SK-N-SH treated with all-trans-retinoic acid at 6 μM for 48 hours (cell line): ENCODE data around the gene MEG3.

ENCODE experiments used
- ATAC-seq: fragments of 200-7000 bp; cut with Tn5 transposase; 3 replicates; pipeline ENCODE4 v1.9.1; 2020; ENCODE audit warnings: mild to moderate bottlenecking, moderate library complexity
- ARNTL ChIP-seq: fragments of 450-650 bp; formaldehyde crosslinking; IDR thresholded peaks from 2 replicates; pipeline ENCODE4 v1.5.0; 2020; ENCODE audit warnings: low read depth, mild to moderate bottlenecking, moderate library complexity, borderline replicate concordance
- BACH2 ChIP-seq: fragments of 250-450 bp; sonication (Bioruptor Pico); IDR thresholded peaks from 2 replicates; pipeline ENCODE4 v1.9.0; 2021; ENCODE audit warnings: mild to moderate bottlenecking, borderline replicate concordance
- CREB5 ChIP-seq: fragments of 250-450 bp; sonication (Bioruptor Pico); IDR thresholded peaks from 2 replicates; pipeline ENCODE4 v1.5.1; 2020; ENCODE audit warnings: low read depth, mild to moderate bottlenecking, moderate library complexity
- CSDC2 ChIP-seq: fragments of 250-450 bp; sonication (Bioruptor Pico); IDR thresholded peaks from 2 replicates; pipeline ENCODE4 v1.5.0; 2020; ENCODE audit warnings: mild to moderate bottlenecking, moderate library complexity
- GLIS3 ChIP-seq: fragments of 250-450 bp; sonication (Bioruptor Pico); IDR thresholded peaks from 2 replicates; pipeline ENCODE4 v1.5.0; 2020; ENCODE audit warnings: mild to moderate bottlenecking, moderate library complexity
- ISL1 ChIP-seq: fragments of 250-450 bp; sonication (Bioruptor Pico); IDR thresholded peaks from 2 replicates; pipeline ENCODE4 v2.1.2; 2022; ENCODE audit warnings: mild to moderate bottlenecking, moderate library complexity
- OSR1 ChIP-seq: fragments of 250-450 bp; sonication (Bioruptor Pico); IDR thresholded peaks from 2 replicates; pipeline ENCODE4 v1.8.0; 2022; ENCODE audit warnings: moderate library complexity, mild to moderate bottlenecking, inconsistent platforms
- PATZ1 ChIP-seq: fragments of 250-450 bp; sonication (Bioruptor Pico); IDR thresholded peaks from 2 replicates; pipeline ENCODE4 v1.8.0; 2020; ENCODE audit warnings: mild to moderate bottlenecking, moderate library complexity, borderline replicate concordance
- POU6F1 ChIP-seq: fragments of 250-450 bp; sonication (Bioruptor Pico); IDR thresholded peaks from 2 replicates; pipeline ENCODE4 v1.8.0; 2021; ENCODE audit warnings: low read depth, mild to moderate bottlenecking, moderate library complexity, borderline replicate concordance
- PPARA ChIP-seq: fragments of 250-450 bp; sonication (Bioruptor Pico); IDR thresholded peaks from 2 replicates; pipeline ENCODE4 v1.5.0; 2020; ENCODE audit warnings: mild to moderate bottlenecking, borderline replicate concordance
- RARB ChIP-seq: fragments of 250-450 bp; sonication (Bioruptor Pico); IDR thresholded peaks from 2 replicates; pipeline ENCODE4 v1.8.0; 2021; ENCODE audit warnings: mild to moderate bottlenecking, moderate library complexity
- SNAI2 ChIP-seq: fragments of 250-450 bp; sonication (Bioruptor Pico); IDR thresholded peaks from 2 replicates; pipeline ENCODE4 v1.5.0; 2020; ENCODE audit warnings: mild to moderate bottlenecking, moderate library complexity
- TCF4 ChIP-seq: fragments of 250-450 bp; sonication (Bioruptor Pico); IDR thresholded peaks from 2 replicates; pipeline ENCODE4 v1.8.0; 2021; ENCODE audit warnings: mild to moderate bottlenecking, moderate library complexity, borderline replicate concordance
- TOX ChIP-seq: fragments of 250-450 bp; sonication (Bioruptor Pico); IDR thresholded peaks from 2 replicates; pipeline ENCODE4 v1.8.0; 2021; ENCODE audit warnings: mild to moderate bottlenecking, moderate library complexity, borderline replicate concordance
- TSHZ2 ChIP-seq: fragments of 250-450 bp; sonication (Bioruptor Pico); IDR thresholded peaks from 2 replicates; pipeline ENCODE4 v1.5.0; 2020; ENCODE audit warnings: mild to moderate bottlenecking, moderate library complexity
- ZC3H10 ChIP-seq: fragments of 250-450 bp; sonication (Bioruptor Pico); IDR thresholded peaks from 2 replicates; pipeline ENCODE4 v1.5.1; 2021; ENCODE audit warnings: mild to moderate bottlenecking, moderate library complexity
- ZFP3 ChIP-seq: fragments of 250-450 bp; sonication (Bioruptor Pico); IDR thresholded peaks from 2 replicates; pipeline ENCODE4 v1.5.0; 2020; ENCODE audit warnings: mild to moderate bottlenecking, moderate library complexity
- ZFP30 ChIP-seq: fragments of 450-650 bp; formaldehyde crosslinking; IDR thresholded peaks from 2 replicates; pipeline ENCODE4 v1.5.0; 2022; ENCODE audit warnings: mild to moderate bottlenecking, moderate library complexity
- ZNF565 ChIP-seq: fragments of 450-650 bp; formaldehyde crosslinking; conservative IDR thresholded peaks from 2 replicates; pipeline ENCODE4 v1.5.0; 2020; ENCODE audit warnings: low read depth, mild to moderate bottlenecking, moderate library complexity
- ZNF70 ChIP-seq: fragments of 450-650 bp; formaldehyde crosslinking; IDR thresholded peaks from 2 replicates; pipeline ENCODE4 v1.5.0; 2020; ENCODE audit warnings: mild to moderate bottlenecking, moderate library complexity
- ZNF8 ChIP-seq: fragments of 450-650 bp; formaldehyde crosslinking; IDR thresholded peaks from 2 replicates; pipeline ENCODE4 v1.5.0; 2020; ENCODE audit warnings: mild to moderate bottlenecking, moderate library complexity
- TF ChIP-seq, protein P1 (sequence below): fragments of 250-450 bp; sonication (Bioruptor Pico); IDR thresholded peaks from 2 replicates; pipeline ENCODE4 v1.5.1; 2021; ENCODE audit warnings: mild to moderate bottlenecking, moderate library complexity

MEG3 gene

DNA sequence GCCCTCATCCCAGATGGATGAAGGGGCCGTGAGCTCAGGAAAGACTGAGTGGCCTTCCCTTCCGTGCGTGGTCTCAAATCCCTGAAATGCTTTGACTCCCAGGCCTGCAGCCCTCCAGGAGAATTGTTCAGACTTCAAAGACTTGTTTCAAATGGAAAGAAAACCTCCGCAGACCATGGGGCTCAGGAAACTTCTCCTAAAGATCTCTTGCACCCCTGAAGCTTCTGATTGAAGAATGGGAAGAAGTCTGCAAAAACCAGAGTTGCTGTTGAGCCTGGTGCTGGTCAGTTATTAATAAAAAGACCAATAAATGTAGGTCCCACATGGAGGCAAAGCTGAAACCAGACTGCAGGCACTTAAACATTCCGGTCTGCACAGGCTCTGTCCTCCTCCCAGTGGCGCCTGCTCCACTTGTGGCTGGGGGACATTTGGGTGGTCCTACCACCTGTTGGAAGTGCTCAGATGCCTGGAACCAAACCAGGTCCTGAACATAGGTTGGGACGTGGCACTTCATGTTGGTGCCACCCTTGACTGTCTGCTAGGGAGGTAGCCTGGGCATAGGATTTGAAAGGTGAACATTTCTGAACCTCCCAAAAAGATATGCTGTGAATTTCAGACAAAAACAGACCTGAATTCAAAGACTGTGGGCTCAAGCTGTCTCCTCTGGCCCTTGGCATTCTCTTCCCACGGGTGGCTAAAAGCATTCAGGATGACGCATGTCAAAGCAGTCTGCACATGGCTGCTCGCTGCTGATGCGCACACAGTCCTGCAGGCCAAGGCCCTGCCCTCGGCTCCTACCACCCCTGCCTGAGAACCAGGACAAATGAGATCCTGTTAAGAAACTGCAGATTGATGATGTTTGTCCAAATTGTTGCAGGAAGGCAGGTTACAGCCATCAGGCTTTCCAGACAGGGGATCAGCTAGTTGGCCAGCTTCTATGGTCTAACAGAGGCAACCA lies 36.2 kb upstream of the MEG3 start:
- no peak for ATAC-seq
- TF ChIP-seq PATZ1 (CRISPR knock-in tag): no peak
- TF ChIP-seq RARB: no peak
- no peak for TF ChIP-seq GLIS3
- TF ChIP-seq CSDC2: no peak
- no peak for TF ChIP-seq ZFP30 (CRISPR knock-in tag)
- no peak for TF ChIP-seq ZFP3 (CRISPR knock-in tag)
- TF ChIP-seq ZNF565 (CRISPR knock-in tag): no peak
- no peak for TF ChIP-seq TCF4
- no peak for TF ChIP-seq CREB5
- TF ChIP-seq BACH2 (CRISPR knock-in tag): no peak
- no peak for TF ChIP-seq PPARA (CRISPR knock-in tag)
- no peak for TF ChIP-seq ARNTL
- TF ChIP-seq, protein P1, sequence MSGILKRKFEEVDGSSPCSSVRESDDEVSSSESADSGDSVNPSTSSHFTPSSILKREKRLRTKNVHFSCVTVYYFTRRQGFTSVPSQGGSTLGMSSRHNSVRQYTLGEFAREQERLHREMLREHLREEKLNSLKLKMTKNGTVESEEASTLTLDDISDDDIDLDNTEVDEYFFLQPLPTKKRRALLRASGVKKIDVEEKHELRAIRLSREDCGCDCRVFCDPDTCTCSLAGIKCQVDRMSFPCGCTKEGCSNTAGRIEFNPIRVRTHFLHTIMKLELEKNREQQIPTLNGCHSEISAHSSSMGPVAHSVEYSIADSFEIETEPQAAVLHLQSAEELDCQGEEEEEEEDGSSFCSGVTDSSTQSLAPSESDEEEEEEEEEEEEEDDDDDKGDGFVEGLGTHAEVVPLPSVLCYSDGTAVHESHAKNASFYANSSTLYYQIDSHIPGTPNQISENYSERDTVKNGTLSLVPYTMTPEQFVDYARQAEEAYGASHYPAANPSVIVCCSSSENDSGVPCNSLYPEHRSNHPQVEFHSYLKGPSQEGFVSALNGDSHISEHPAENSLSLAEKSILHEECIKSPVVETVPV: no peak
- TF ChIP-seq TSHZ2 (CRISPR knock-in tag): no peak
- TF ChIP-seq ISL1 (CRISPR knock-in tag): no peak
- TF ChIP-seq ZNF8 (CRISPR knock-in tag): no peak
- TF ChIP-seq ZC3H10 (CRISPR knock-in tag): no peak
- TF ChIP-seq SNAI2 (CRISPR knock-in tag): no peak
- TF ChIP-seq TOX (CRISPR knock-in tag): no peak
- no peak for TF ChIP-seq OSR1 (CRISPR knock-in tag)
- TF ChIP-seq, all 23 proteins: peak for 0

DNA sequence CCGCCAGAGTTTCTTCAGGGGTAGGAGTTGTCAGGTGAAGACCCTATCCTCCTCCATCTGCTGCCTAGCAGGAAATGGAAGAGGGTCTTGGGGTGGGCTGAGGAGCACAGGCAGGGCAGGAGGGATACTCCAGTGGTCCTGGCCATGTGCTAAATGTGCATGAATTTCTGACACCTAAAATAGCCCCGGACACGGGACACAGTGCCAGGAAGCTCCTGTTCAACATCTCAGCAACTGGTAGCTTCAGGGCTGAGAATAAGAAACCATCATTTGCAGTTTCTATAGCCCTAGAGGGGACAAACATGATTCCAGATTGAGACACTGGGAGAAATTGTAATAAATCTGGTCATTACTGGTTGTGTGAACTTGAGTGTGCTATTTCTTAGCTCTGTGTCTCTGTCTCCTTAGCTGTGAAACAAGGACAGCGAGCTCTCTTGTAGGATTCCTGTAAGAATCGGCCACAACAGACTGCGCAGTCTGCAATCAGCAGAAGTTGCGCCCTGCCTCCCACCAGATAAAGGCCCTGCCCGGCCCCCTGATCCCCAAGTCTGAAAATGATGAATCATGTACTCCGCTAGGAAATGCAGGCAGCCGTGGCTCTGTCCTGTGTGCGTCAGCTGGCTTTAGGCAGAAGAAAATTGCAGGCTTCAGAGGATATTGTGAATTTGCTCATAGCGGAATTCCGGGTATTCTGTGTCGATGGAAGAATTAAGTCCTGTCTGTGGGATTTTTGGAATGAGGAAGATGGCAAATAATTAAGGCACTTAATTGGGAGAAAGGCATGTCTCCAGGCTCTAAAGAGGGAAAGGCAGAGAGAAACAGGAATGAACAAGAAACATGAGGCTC lies 35.2 kb upstream of the MEG3 start:
- ATAC-seq: no peak
- TF ChIP-seq ZNF565 (CRISPR knock-in tag) (no peak), TCF4 (no peak), OSR1 (CRISPR knock-in tag) (no peak), CREB5 (no peak), PATZ1 (CRISPR knock-in tag) (no peak), ZFP30 (CRISPR knock-in tag) (no peak), ZFP3 (CRISPR knock-in tag) (no peak), ZNF70 (CRISPR knock-in tag) (no peak), POU6F1 (CRISPR knock-in tag) (no peak), GLIS3 (no peak), ZC3H10 (CRISPR knock-in tag) (no peak), ARNTL (no peak), PPARA (CRISPR knock-in tag) (no peak), ZNF8 (CRISPR knock-in tag) (no peak)
- TF ChIP-seq, protein P1: no peak
